Lower leg skin (tissue), 4 donors: Measurements from ENCODE around the gene DLGAP4. TPM values are rescaled to one million over a fixed set of nuclear protein-coding genes. Genes with fewer than 3 reads are reported as not detected.

ENCODE experiments used
- DNase-seq, 2 donors: peaks; one replicate each; pipeline ENCODE4 v3.0.0-alpha.2; 2019; ENCODE audit warnings: low spot score in 2 of 2
- H3K4me3 ChIP-seq: fragments of 200-600 bp; sonication (generic); 2 replicates; pipeline ENCODE4 v1.5.1; 2017; ENCODE audit warnings: mild to moderate bottlenecking, low read depth; ENCODE audit not compliant: poor library complexity, severe bottlenecking
- CTCF ChIP-seq, 3 donors: fragments of 450-650 bp; IDR thresholded peaks; one replicate each; pipeline ENCODE4 v1.5.1; 2016; ENCODE audit warnings: antibody characterized with exemption in 3 of 3, mild to moderate bottlenecking in 3 of 3, moderate library complexity in 2 of 3
- POLR2A ChIP-seq, 2 donors: fragments of 450-650 bp; IDR thresholded peaks; one replicate each; pipeline ENCODE4 v1.6.1; 2016 to 2017; ENCODE audit warnings: antibody characterized with exemption in 2 of 2, mild to moderate bottlenecking in 1 of 2, moderate library complexity in 1 of 2
- WGBS, 2 donors: methylation state at CpG; one replicate each; pipeline ENCODE4 v1.1.5; 2018; 5-methylcytosine and 5-hydroxymethylcytosine counted together
- intact Hi-C: fragments of 100-400 bp; cut with DNase I; formaldehyde crosslinking; loops from one replicate; pipeline ENCODE4 v1.15.0; 2023; ENCODE audit warnings: low total_unique reads
- total RNA-seq, 4 donors: library from RNA; depleted of rRNA; stranded (reverse); fragments of >200 nt; gene quantifications; one replicate each; pipeline ENCODE4 v1.1.0, GENCODE V29; 2016

The DLGAP4 gene
- total RNA-seq, 4 donors from 2014 or later = 75.9 to 162 (median 87.7) TPM

GRCh38 chr20:36367907-36368799 lies 62.0 kb downstream of the DLGAP4 start:
- DNase-seq = no peak
- 67 to 69% methylated on average over 12 of the region's 12 CpGs for WGBS, 2 donors

DNA sequence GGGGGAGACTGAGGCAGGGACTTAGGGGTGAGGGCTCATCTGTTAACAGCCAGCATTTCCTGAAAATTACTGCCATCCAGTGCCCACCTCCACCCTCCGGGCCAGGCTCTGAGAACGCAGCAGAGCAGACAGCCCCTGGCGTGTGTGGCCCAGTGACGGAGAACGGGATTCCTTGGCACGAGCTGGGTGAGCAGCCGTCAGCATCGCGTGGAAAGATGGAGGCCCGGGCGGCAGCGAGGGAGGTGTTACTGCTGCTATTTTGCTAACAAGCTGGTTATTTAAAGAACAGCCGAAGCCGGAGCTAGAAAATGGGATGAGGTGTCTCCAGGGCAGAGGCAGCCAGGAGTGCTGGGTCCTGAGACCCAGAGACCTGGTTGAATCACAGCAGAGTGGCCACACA lies 62.7 kb downstream of the DLGAP4 start:
- TF ChIP-seq CTCF (IDR thresholded peaks at IDR 0.05) (no peak), POLR2A (IDR thresholded peaks at IDR 0.05) (no peak)
- no peak overlapping the region for H3K4me3 ChIP-seq
- intact Hi-C loops = no loop called here
- 83 to 87% methylated on average over 14 of the region's 14 CpGs for WGBS, 2 donors
- DNase-seq = no peak

More at GRCh38 chr20:36367907-36368799, 62.0 kb downstream of the DLGAP4 start:
- no peak overlapping the region for H3K4me3 ChIP-seq
- TF ChIP-seq CTCF (IDR thresholded peaks at IDR 0.05) (no peak), POLR2A (IDR thresholded peaks at IDR 0.05) (no peak)
- intact Hi-C loops = no loop called here

DNA sequence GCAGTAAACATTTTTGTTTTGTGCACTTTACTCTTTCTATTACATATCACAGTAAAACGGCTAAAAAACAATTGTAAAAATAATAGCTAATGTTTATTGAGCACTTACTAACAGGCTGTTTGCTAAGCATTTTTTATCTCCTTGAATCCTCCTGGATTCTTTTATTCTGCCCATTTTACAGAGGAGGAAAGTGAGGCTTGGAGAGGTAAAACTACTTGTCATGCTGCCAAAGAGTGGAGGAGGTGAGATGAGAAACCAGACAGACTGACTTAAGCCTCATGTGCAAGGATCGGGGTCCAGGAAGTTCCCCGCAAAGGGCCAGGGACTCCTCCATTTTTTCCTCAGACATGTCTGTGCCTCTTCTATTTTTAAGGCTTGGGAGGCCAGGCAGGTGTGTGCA lies 63.6 kb downstream of the DLGAP4 start:
- H3K4me3 ChIP-seq = no peak overlapping the region
- TF ChIP-seq POLR2A (IDR thresholded peaks at IDR 0.05) (no peak), CTCF (IDR thresholded peaks at IDR 0.05) (no peak)
- no peak for DNase-seq
- 82 to 86% methylated on average over 3 of the region's 3 CpGs for WGBS, 2 donors
- intact Hi-C loops = no loop called here

GRCh38 chr20:36370991-36371790 lies 65.1 kb downstream of the DLGAP4 start:
- DNase-seq = no peak
- TF ChIP-seq CTCF (IDR thresholded peaks at IDR 0.05) (no peak), POLR2A (IDR thresholded peaks at IDR 0.05) (no peak)
- 74 to 78% methylated on average over 15 of the region's 15 CpGs for WGBS, 2 donors
- no peak overlapping the region for H3K4me3 ChIP-seq
- intact Hi-C loops = no loop called here

DNA sequence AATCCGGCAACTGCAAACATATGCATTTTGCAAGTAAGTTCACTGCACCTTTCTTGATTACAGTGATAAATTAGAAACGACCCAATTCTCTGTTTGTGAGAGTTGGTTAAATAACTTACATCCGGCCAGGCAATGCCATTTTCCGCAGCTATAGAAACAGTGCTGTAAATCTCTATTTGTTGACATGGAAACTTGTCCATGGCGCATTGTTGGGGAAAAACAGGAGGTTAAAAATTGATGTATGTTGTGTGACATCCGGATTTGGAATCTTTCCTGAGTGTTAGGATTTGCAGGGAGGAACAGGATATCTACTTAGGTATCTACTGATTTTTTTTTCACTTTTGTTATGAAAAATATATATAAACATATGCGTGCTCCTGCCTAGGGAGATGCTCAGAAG lies 66.5 kb downstream of the DLGAP4 start:
- DNase-seq = no peak
- intact Hi-C loops = no loop called here
- 64 to 65% methylated on average over 7 of the region's 7 CpGs for WGBS, 2 donors
- H3K4me3 ChIP-seq = no peak overlapping the region
- no peak for TF ChIP-seq POLR2A (IDR thresholded peaks at IDR 0.05)
- no peak for TF ChIP-seq CTCF (IDR thresholded peaks at IDR 0.05)
